HUES64 (cell line): Measurements from ENCODE around the gene CISD2. TPM values are rescaled to one million over a fixed set of nuclear protein-coding genes. Genes with fewer than 3 reads are reported as not detected.
"Not testable (repeated sequence)": the region's sequence is repeated elsewhere in the genome, so short reads cannot be mapped to it uniquely, and the experiment has no call there.

Experiments used
- H3K27ac ChIP-seq: 2 replicates; pipeline ENCODE4 v1.7.0; 2013; ENCODE audit warnings: low read depth, low read length, inconsistent platforms
- H3K27me3 ChIP-seq: 2 replicates; pipeline ENCODE4 v1.6.1; 2013; ENCODE audit warnings: mild to moderate bottlenecking, low read length; ENCODE audit not compliant: insufficient read depth
- H3K36me3 ChIP-seq: 2 replicates; pipeline ENCODE4 v1.6.1; 2013; ENCODE audit warnings: mild to moderate bottlenecking, low read length; ENCODE audit not compliant: insufficient read depth
- H3K4me1 ChIP-seq: 2 replicates; pipeline ENCODE4 v1.6.1; 2013; ENCODE audit warnings: mild to moderate bottlenecking, low read length, moderate library complexity; ENCODE audit not compliant: insufficient read depth
- H3K4me3 ChIP-seq: 2 replicates; pipeline ENCODE4 v1.5.1; 2013; ENCODE audit warnings: mild to moderate bottlenecking, low read length, moderate library complexity
- H3K9ac ChIP-seq: 2 replicates; pipeline ENCODE4 v1.6.1; 2013; ENCODE audit warnings: mild to moderate bottlenecking, low read depth, low read length
- H3K9me3 ChIP-seq: 2 replicates; pipeline ENCODE4 v1.6.1; 2013; ENCODE audit warnings: low read depth, low read length; ENCODE audit not compliant: insufficient read depth
- WGBS: fragments of 150-250, 120-280 bp; methylation state at CpG from one replicate; pipeline ENCODE4 v1.1.7; 2013; ENCODE audit warnings: missing lambda C conversion rate; 5-methylcytosine and 5-hydroxymethylcytosine counted together
- polyA plus RNA-seq, 2 experiments: library from polyadenylated mRNA; stranded (reverse); fragments of 50-300 nt; gene quantifications; one replicate each; pipeline ENCODE4 v1.2.3, GENCODE V29; 2013

The CISD2 gene
- 67.0 TPM for polyA plus RNA-seq (2013, experiment 1 of 2)
- 59.7 TPM for polyA plus RNA-seq (2013, experiment 2 of 2)

- H3K27ac ChIP-seq = peak within 1 kb of the TSS; percentile 97
- WGBS = under 1% methylated on average over 71 of the region's 71 CpGs
- H3K36me3 ChIP-seq = peaks cover 8% of the 10 kb centered on the region
- peak within 1 kb of the TSS; percentile 97 for H3K9ac ChIP-seq
- no peaks in the 10 kb centered on the region for H3K9me3 ChIP-seq
- no peaks in the 10 kb centered on the region for H3K27me3 ChIP-seq
- peak within 1 kb of the TSS; percentile 92 for H3K4me3 ChIP-seq
- peaks cover 21% of the 10 kb centered on the region for H3K4me1 ChIP-seq
These were observed at the start of gene CISD2 for GRCh38 chr4:102868781-102869568. Gene CISD2, plus strand, starts transcription at chr4:102868992. Its CDS starts 93 bp downstream, at chr4:102869085.

- H3K4me1 ChIP-seq = peaks cover 67% of the 10 kb centered on the region
- not testable (repeated sequence) for H3K27ac ChIP-seq, H3K27me3 ChIP-seq, H3K4me3 ChIP-seq, H3K9me3 ChIP-seq, H3K9ac ChIP-seq
- H3K36me3 ChIP-seq = peaks cover 51% of the 10 kb centered on the region
- WGBS = 90% methylated on average over 9 of the region's 10 CpGs
These were observed 49.7 kb upstream of the CISD2 start for GRCh38 chr4:102819100-102819499.

GRCh38 chr4:102819588-102820365 is 49.0 kb upstream of the CISD2 start:
- H3K27ac ChIP-seq = no peak overlapping the region
- no peak overlapping the region for H3K9ac ChIP-seq
- no peaks in the 10 kb centered on the region for H3K27me3 ChIP-seq
- H3K4me3 ChIP-seq = no peak overlapping the region
- peaks cover 58% of the 10 kb centered on the region for H3K36me3 ChIP-seq
- peaks cover 73% of the 10 kb centered on the region for H3K4me1 ChIP-seq
- H3K9me3 ChIP-seq = no peaks in the 10 kb centered on the region
- 94% methylated on average over 8 of the region's 8 CpGs for WGBS

GRCh38 chr4:102823464-102823863 is 45.3 kb upstream of the CISD2 start:
- H3K9ac ChIP-seq = no peak overlapping the region
- H3K4me3 ChIP-seq = peak overlapping the region; percentile 82
- peaks cover 43% of the 10 kb centered on the region for H3K36me3 ChIP-seq
- H3K27me3 ChIP-seq = no peaks in the 10 kb centered on the region
- H3K4me1 ChIP-seq = peaks cover 53% of the 10 kb centered on the region
- WGBS = 97% methylated on average over 3 of the region's 4 CpGs
- H3K27ac ChIP-seq = no peak overlapping the region
- no peaks in the 10 kb centered on the region for H3K9me3 ChIP-seq

GRCh38 chr4:102823897-102824296 is 44.9 kb upstream of the CISD2 start:
- Histone ChIP-seq H3K27me3 (no peaks in the 10 kb centered on the region), H3K9ac (no peak overlapping the region), H3K27ac (no peak overlapping the region), H3K36me3 (peaks cover 39% of the 10 kb centered on the region), H3K9me3 (no peaks in the 10 kb centered on the region), H3K4me1 (peaks cover 49% of the 10 kb centered on the region), H3K4me3 (peak overlapping the region; percentile 82)
- 91% methylated on average over 3 of the region's 4 CpGs for WGBS

GRCh38 chr4:102824398-102824797 is 44.4 kb upstream of the CISD2 start:
- WGBS = 59% methylated on average over 2 of the region's 2 CpGs
- peak overlapping the region; percentile 98 for H3K9ac ChIP-seq
- peaks cover 39% of the 10 kb centered on the region for H3K36me3 ChIP-seq
- H3K27ac ChIP-seq = no peak overlapping the region
- H3K27me3 ChIP-seq = no peaks in the 10 kb centered on the region
- peaks cover 51% of the 10 kb centered on the region for H3K4me1 ChIP-seq
- H3K4me3 ChIP-seq = peak overlapping the region; percentile 82
- no peaks in the 10 kb centered on the region for H3K9me3 ChIP-seq

GRCh38 chr4:102825261-102826091 is 43.3 kb upstream of the CISD2 start:
- H3K4me3 ChIP-seq = peak overlapping the region; percentile 82
- H3K9me3 ChIP-seq = no peaks in the 10 kb centered on the region
- H3K9ac ChIP-seq = peak overlapping the region; percentile 98
- peaks cover 50% of the 10 kb centered on the region for H3K4me1 ChIP-seq
- H3K27ac ChIP-seq = peak overlapping the region; percentile 100
- H3K36me3 ChIP-seq = peaks cover 39% of the 10 kb centered on the region
- WGBS = 2% methylated on average over 20 of the region's 23 CpGs
- no peaks in the 10 kb centered on the region for H3K27me3 ChIP-seq

- H3K9me3 ChIP-seq = no peaks in the 10 kb centered on the region
- WGBS = under 1% methylated on average over 38 of the region's 38 CpGs
- peak overlapping the region; percentile 82 for H3K4me3 ChIP-seq
- peak overlapping the region; percentile 98 for H3K9ac ChIP-seq
- peaks cover 48% of the 10 kb centered on the region for H3K4me1 ChIP-seq
- peak overlapping the region; percentile 100 for H3K27ac ChIP-seq
- H3K27me3 ChIP-seq = no peaks in the 10 kb centered on the region
- H3K36me3 ChIP-seq = peaks cover 36% of the 10 kb centered on the region
These were observed 42.5 kb upstream of the CISD2 start for GRCh38 chr4:102826105-102826889.

- Histone ChIP-seq H3K4me3 (peak within 1 kb of the TSS; percentile 82), H3K4me1 (peaks cover 48% of the 10 kb centered on the region), H3K9ac (peak within 1 kb of the TSS; percentile 98), H3K9me3 (no peaks in the 10 kb centered on the region), H3K36me3 (peaks cover 30% of the 10 kb centered on the region), H3K27me3 (no peaks in the 10 kb centered on the region), H3K27ac (peak within 1 kb of the TSS; percentile 100)
- under 1% methylated on average over 73 of the region's 73 CpGs for WGBS
These were observed 41.7 kb upstream of the CISD2 start, which contains the start of gene UBE2D3 for GRCh38 chr4:102826890-102827673. Gene UBE2D3, minus strand, starts transcription at chr4:102827551. Its CDS starts 1,043 bp downstream, at chr4:102826508.
